ENCODE data around the gene TSPAN16.

DNA sequence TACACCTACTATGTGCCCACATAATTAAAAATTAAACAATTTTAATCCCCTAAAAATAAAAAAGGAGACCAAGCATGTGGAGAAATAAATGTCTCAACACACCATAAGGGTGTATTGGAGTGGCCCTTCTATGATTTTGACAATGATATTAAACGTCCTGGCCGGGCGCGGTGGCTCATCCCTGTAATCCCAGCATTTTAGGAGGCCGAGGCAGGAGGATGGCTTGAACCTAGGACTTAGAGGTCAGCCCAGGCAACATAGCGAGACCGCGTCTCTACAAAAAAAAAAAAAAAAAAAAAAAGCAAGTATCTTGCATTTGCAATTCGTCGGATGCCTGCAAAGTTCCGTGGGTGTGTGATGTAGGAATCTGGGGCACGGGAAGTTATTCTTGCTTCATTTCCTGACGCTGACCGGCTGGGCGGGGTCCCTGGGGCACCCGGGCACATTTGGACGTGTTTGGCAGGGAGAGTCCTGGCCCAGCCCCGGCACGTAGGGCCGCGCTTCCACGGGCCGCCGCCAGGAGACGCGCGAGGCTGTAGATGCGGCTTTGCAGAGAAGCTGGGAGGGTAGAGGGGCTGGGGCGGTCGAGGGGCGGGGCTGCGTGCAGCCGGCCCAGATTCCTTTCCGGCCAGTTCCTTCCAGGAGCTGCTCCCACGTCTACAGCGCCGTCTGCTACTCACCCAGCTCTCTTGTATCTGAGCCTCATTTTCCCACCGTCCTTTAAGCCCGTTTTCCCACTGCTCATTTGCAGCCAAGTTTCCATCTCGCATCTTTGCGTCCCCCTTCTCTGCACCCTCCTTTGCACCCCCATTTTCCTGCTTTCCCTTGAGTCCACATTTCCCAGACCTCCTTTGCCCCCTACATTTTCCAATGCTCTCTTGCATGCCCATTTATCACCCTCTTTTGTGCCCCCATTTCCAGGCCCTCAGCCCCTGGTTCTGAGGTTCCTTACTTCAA lies 2.2 kb upstream of the TSPAN16 start:
- TF ChIP-seq, protein P1, sequence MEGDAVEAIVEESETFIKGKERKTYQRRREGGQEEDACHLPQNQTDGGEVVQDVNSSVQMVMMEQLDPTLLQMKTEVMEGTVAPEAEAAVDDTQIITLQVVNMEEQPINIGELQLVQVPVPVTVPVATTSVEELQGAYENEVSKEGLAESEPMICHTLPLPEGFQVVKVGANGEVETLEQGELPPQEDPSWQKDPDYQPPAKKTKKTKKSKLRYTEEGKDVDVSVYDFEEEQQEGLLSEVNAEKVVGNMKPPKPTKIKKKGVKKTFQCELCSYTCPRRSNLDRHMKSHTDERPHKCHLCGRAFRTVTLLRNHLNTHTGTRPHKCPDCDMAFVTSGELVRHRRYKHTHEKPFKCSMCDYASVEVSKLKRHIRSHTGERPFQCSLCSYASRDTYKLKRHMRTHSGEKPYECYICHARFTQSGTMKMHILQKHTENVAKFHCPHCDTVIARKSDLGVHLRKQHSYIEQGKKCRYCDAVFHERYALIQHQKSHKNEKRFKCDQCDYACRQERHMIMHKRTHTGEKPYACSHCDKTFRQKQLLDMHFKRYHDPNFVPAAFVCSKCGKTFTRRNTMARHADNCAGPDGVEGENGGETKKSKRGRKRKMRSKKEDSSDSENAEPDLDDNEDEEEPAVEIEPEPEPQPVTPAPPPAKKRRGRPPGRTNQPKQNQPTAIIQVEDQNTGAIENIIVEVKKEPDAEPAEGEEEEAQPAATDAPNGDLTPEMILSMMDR (IDR thresholded peaks at IDR 0.05): peak; percentile 95 to 100 (median 98)
- peak in 1 of 2 donors; percentile 23 for TF ChIP-seq POLR2A (IDR thresholded peaks at IDR 0.05)

Data from heart left ventricle (tissue), 13 donors.